ENCODE measurements around the gene ZNF771.

Gene ZNF771

GRCh38 chr16:30414159-30414558 lies 6.8 kb downstream of the ZNF771 start:
- TF ChIP-seq ZFX (IDR thresholded peaks at IDR 0.05; ENCODE audit: borderline replicate concordance) (no peak), CTCF (IDR thresholded peaks at IDR 0.05) (no peak)
- no peak overlapping the region; the same call in 1 of the 2 replicates for H3K27ac ChIP-seq

DNA sequence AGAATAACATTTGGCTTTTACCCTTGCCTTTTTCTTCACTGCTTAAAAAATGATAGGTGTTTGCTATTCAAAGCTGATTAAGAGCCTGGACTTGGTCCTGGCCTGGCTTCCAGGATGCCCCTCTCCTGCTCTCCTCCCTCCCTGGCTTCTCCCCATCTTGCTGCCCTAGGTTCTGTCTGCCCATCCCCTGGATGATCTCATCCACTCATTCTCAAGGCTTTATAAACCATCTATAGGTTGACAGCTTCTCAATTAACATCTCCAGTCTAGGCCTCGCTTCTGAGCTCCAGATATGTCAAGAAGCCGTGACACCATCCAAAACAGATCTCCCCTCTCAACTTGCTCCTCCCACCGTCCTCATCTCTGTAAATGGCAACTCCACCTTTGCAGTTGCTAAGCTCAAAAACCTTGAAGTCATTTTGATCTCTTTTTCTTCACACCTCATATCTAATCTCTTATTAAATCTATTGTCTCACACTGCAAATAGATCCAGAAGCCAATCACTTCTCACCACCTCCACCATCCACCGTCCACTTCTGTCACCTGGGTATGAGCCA lies 8.7 kb downstream of the ZNF771 start:
- no peak for TF ChIP-seq CTCF (IDR thresholded peaks at IDR 0.05)
- no peak for TF ChIP-seq ZFX (IDR thresholded peaks at IDR 0.05; ENCODE audit: borderline replicate concordance)
- H3K27ac ChIP-seq = peak overlapping the region; percentile 88; the same call in 1 of the 2 replicates

GRCh38 chr16:30416624-30417528 lies 9.5 kb downstream of the ZNF771 start:
- TF ChIP-seq CTCF (IDR thresholded peaks at IDR 0.05) (no peak), ZFX (IDR thresholded peaks at IDR 0.05; ENCODE audit: borderline replicate concordance) (no peak)
- H3K27ac ChIP-seq = peak overlapping the region; percentile 88

GRCh38 chr16:30417529-30418349 lies 10.3 kb downstream of the ZNF771 start:
- no peak for TF ChIP-seq ZFX (IDR thresholded peaks at IDR 0.05; ENCODE audit: borderline replicate concordance)
- peak; percentile 53 for TF ChIP-seq CTCF (IDR thresholded peaks at IDR 0.05)
- peak overlapping the region; percentile 88 for H3K27ac ChIP-seq

DNA sequence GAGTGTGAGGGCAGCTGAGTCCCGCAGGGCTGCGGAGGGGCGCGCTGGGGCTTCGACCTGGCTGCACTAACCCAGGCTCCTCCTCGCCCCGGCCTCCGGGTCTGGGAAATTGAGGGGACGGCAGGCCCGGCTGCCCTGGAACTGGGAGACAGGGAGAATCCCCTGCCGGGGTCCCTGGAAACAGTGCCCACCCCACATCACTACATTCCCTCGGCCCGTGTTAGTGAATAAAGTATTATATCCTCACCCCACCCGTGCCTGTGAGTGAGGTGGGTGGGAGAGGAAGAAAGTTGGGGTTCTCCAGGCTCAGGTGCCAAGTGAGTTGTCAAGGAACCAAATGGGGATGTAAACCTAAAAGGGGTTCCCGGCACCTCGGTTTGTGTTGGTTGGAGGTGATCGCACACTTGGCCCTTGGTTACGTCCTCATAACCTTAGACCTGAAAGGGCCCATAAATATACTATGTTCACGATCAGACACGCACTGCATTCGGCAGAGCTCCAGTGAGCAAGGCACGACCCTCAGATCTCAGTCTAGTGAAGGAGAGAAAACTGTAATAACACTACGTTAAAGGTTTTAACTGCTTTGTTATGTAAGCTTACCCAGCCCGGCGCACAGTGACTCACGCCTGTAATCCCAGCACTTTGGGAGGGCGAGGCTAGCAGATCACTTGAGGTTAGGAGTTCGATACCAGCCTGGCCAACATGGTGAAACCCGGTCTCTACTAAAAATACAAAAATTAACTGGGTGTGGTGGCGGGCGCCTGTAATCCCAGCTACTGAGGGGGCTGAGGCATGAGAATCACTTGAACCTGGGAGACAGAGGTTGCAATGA lies 11.2 kb downstream of the ZNF771 start:
- H3K27ac ChIP-seq = peak overlapping the region; percentile 88
- TF ChIP-seq CTCF (IDR thresholded peaks at IDR 0.05) (no peak; the same call in none of the 2 replicates), ZFX (IDR thresholded peaks at IDR 0.05; ENCODE audit: borderline replicate concordance) (no peak)

DNA sequence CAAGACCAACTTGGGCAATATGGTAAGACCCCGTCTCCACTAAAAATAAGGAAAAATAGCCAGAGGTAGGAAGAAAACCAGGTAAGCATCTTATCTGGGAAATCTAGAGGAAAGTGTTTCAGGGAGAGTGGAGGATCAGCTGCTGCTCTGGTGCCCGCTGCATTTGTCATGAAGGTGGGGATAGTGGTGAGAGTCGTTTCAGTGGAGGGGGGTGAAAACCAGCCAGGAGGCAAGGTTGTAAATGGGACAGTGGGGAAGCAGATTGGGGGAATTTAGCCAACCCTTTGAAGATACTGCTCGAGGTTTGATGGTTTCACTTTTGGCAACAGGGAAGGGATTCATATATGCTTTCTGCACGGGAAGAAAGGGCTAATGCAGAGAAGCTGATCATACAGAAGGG lies 13.6 kb downstream of the ZNF771 start:
- no peak for TF ChIP-seq CTCF (IDR thresholded peaks at IDR 0.05)
- TF ChIP-seq ZFX (IDR thresholded peaks at IDR 0.05; ENCODE audit: borderline replicate concordance) = no peak
- no peak overlapping the region for H3K27ac ChIP-seq
